SK-N-MC (cell line): Measurements from ENCODE around the gene ZBTB33.

ENCODE experiments used
- DNase-seq: peaks from one replicate; pipeline ENCODE4 v3.0.0-alpha.2; 2011; ENCODE audit warnings: low read depth, low spot score
- H3K27ac ChIP-seq: fragments of 200-600 bp; sonication (generic); 2 replicates; pipeline ENCODE4 v1.5.1; 2016; ENCODE audit warnings: mixed run types
- H3K36me3 ChIP-seq: fragments of 200-600 bp; sonication (generic); 2 replicates; pipeline ENCODE4 v1.6.1; 2017; ENCODE audit warnings: antibody characterized with exemption, low read length, mixed read lengths; ENCODE audit not compliant: insufficient read depth
- H3K4me3 ChIP-seq: fragments of 200-600 bp; sonication (generic); 2 replicates; pipeline ENCODE4 v1.5.1; 2016
- H3K9ac ChIP-seq: fragments of 200-600 bp; sonication (generic); 2 replicates; pipeline ENCODE4 v1.8.0; 2017; ENCODE audit warnings: mixed run types, mixed read lengths; ENCODE audit not compliant: insufficient read length
- H3K9me3 ChIP-seq: fragments of 200-600 bp; sonication (generic); 2 replicates; pipeline ENCODE4 v1.6.1; 2017; ENCODE audit warnings: low read depth, mild to moderate bottlenecking, antibody characterized with exemption, low read length, moderate library complexity, mixed read lengths
- EZH2 ChIP-seq: fragments of 200-600 bp; sonication (generic); IDR thresholded peaks from one replicate; pipeline ENCODE4 v1.6.1; 2017; ENCODE audit warnings: antibody characterized with exemption
- FOXP2 ChIP-seq: optimal IDR thresholded peaks from 2 replicates; pipeline ENCODE3; 2011; ENCODE audit warnings: mild to moderate bottlenecking, moderate library complexity; ENCODE audit not compliant: insufficient read depth; ENCODE audit errors: extremely low read length, control extremely low read depth
- POLR2AphosphoS5 ChIP-seq: IDR thresholded peaks from 2 replicates; pipeline ENCODE4 v1.6.1; 2012; ENCODE audit warnings: mild to moderate bottlenecking, low read depth, low read length, borderline replicate concordance

Gene ZBTB33

GRCh38 chrX:120250522-120251271 is at the start of gene ZBTB33:
ZBTB33 (plus strand) TSS chrX:120250812; CDS start chrX:120253416, 2,604 bp downstream.
- DNase-seq, result peak; percentile 81
- Histone ChIP-seq H3K9ac (peak within 1 kb of the TSS; percentile 85), H3K36me3 (peaks cover 23% of the 10 kb centered on the region), H3K4me3 (peak within 1 kb of the TSS; percentile 81), H3K27ac (peak within 1 kb of the TSS; percentile 77), H3K9me3 (no peaks in the 10 kb centered on the region)
- no peak for TF ChIP-seq EZH2
- TF ChIP-seq POLR2AphosphoS5, result peak; percentile 61; the same call in 1 of the 2 replicates
- peak; percentile 61 for TF ChIP-seq FOXP2

GRCh38 chrX:120200851-120201250 is 49.8 kb upstream of the ZBTB33 start:
- Histone ChIP-seq H3K9ac (no peak overlapping the region), H3K27ac (no peak overlapping the region), H3K4me3 (no peak overlapping the region), H3K36me3 (no peaks in the 10 kb centered on the region), H3K9me3 (no peaks in the 10 kb centered on the region)
- DNase-seq, result no peak
- TF ChIP-seq FOXP2, result no peak
- TF ChIP-seq EZH2, result no peak
- no peak for TF ChIP-seq POLR2AphosphoS5

- TF ChIP-seq POLR2AphosphoS5 (no peak), FOXP2 (no peak), EZH2 (no peak)
- Histone ChIP-seq H3K36me3 (no peaks in the 10 kb centered on the region), H3K4me3 (no peak overlapping the region), H3K9ac (no peak overlapping the region), H3K9me3 (no peaks in the 10 kb centered on the region), H3K27ac (no peak overlapping the region)
- DNase-seq, result no peak
These were observed 44.5 kb upstream of the ZBTB33 start for GRCh38 chrX:120205816-120206753.

- H3K9me3 ChIP-seq, result no peaks in the 10 kb centered on the region
- TF ChIP-seq EZH2 (no peak), POLR2AphosphoS5 (no peak), FOXP2 (no peak)
These were observed 43.5 kb upstream of the ZBTB33 start for GRCh38 chrX:120207009-120207605.

GRCh38 chrX:120213438-120214265 is 37.0 kb upstream of the ZBTB33 start:
- DNase-seq, result peak; percentile 14
- no peak for TF ChIP-seq FOXP2
- TF ChIP-seq EZH2, result no peak
- TF ChIP-seq POLR2AphosphoS5, result no peak
- Histone ChIP-seq H3K9me3 (no peaks in the 10 kb centered on the region), H3K27ac (no peak overlapping the region), H3K36me3 (no peaks in the 10 kb centered on the region), H3K4me3 (no peak overlapping the region), H3K9ac (no peak overlapping the region)

More at GRCh38 chrX:120207009-120207605, 43.5 kb upstream of the ZBTB33 start:
- H3K4me3 ChIP-seq, result no peak overlapping the region
- no peak overlapping the region for H3K9ac ChIP-seq
- H3K27ac ChIP-seq, result no peak overlapping the region
- no peaks in the 10 kb centered on the region for H3K36me3 ChIP-seq
- no peak for DNase-seq

GRCh38 chrX:120223374-120223773 is 27.2 kb upstream of the ZBTB33 start:
- Histone ChIP-seq H3K4me3 (no peak overlapping the region), H3K9me3 (no peaks in the 10 kb centered on the region), H3K9ac (no peak overlapping the region), H3K36me3 (no peaks in the 10 kb centered on the region), H3K27ac (no peak overlapping the region)
- TF ChIP-seq FOXP2, result no peak
- no peak for TF ChIP-seq POLR2AphosphoS5
- no peak for TF ChIP-seq EZH2
- no peak for DNase-seq

GRCh38 chrX:120224388-120224787 is 26.2 kb upstream of the ZBTB33 start:
- no peak for TF ChIP-seq EZH2
- no peak for TF ChIP-seq FOXP2
- no peak for TF ChIP-seq POLR2AphosphoS5
- DNase-seq, result no peak
- Histone ChIP-seq H3K4me3 (no peak overlapping the region), H3K27ac (no peak overlapping the region), H3K9me3 (no peaks in the 10 kb centered on the region), H3K36me3 (no peaks in the 10 kb centered on the region), H3K9ac (no peak overlapping the region)
